ENCODE measurements around the gene HSP90AA1. TPM values are rescaled to one million over a fixed set of nuclear protein-coding genes. Genes with fewer than 3 reads are reported as not detected.
A peak's percentile ranks its signal among the peaks of the same experiment; 100 is the strongest.
"Not testable (repeated sequence)": the region's sequence is repeated elsewhere in the genome, so short reads cannot be mapped to it uniquely, and the experiment has no call there.

Gene HSP90AA1
- total and polyA plus RNA-seq, 12 donors = 315 to 612 (median 451) TPM

GRCh38 chr14:102120888-102121287 lies 34.0 kb upstream of the HSP90AA1 start:
- ATAC-seq = no peak
- no peak for DNase-seq
- TF ChIP-seq CTCF (IDR thresholded peaks at IDR 0.05) = no peak
- WGBS, 2 donors = 88 to 90% methylated on average over 1 of the region's 1 CpG
- Histone ChIP-seq H3K27ac (no peak overlapping the region), H3K36me3 (peaks cover 0 to 8% (median 0%) of the 10 kb centered on the region in 9 donors), H3K9me3 (peaks cover 0 to 5% (median 0%) of the 10 kb centered on the region in 11 donors), H3K4me1 (no peaks in the 10 kb centered on the region), H3K4me3 (no peak overlapping the region), H3K27me3 (no peaks in the 10 kb centered on the region)
- intact Hi-C loops (cut with DNase I) = loop anchor here in 1 of 10 donors (5.0 kb wide), 1 partner anchor 1719 kb away; no protein-coding TSS in a partner anchor

GRCh38 chr14:102117852-102118251 lies 31.0 kb upstream of the HSP90AA1 start:
- TF ChIP-seq CTCF (IDR thresholded peaks at IDR 0.05) = no peak
- no peak overlapping the region for H3K4me3 ChIP-seq
- WGBS, 2 donors = 97 to 99% methylated on average over 3 of the region's 3 CpGs
- no peaks in the 10 kb centered on the region for H3K27me3 ChIP-seq
- ATAC-seq (no peak), DNase-seq (no peak)
- peaks cover 0 to 8% (median 0%) of the 10 kb centered on the region in 9 donors for H3K36me3 ChIP-seq
- H3K4me1 ChIP-seq = no peaks in the 10 kb centered on the region
- H3K9me3 ChIP-seq = peaks cover 0 to 5% (median 0%) of the 10 kb centered on the region in 11 donors
- no peak overlapping the region for H3K27ac ChIP-seq
- intact Hi-C loops (cut with DNase I) = no loop called here

- H3K36me3 ChIP-seq = peaks cover 0 to 8% (median 0%) of the 10 kb centered on the region in 9 donors
- DNase-seq (no peak), ATAC-seq (peak in 1 of 8 donors; percentile 26)
- H3K4me3 ChIP-seq = no peak overlapping the region
- H3K9me3 ChIP-seq = peaks cover 0 to 5% (median 0%) of the 10 kb centered on the region in 11 donors
- intact Hi-C loops (cut with DNase I) = no loop called here
- 97 to 98% methylated on average over 13 of the region's 13 CpGs for WGBS, 2 donors
- no peak for TF ChIP-seq CTCF (IDR thresholded peaks at IDR 0.05)
- no peaks in the 10 kb centered on the region for H3K4me1 ChIP-seq
- no peaks in the 10 kb centered on the region for H3K27me3 ChIP-seq
- H3K27ac ChIP-seq = no peak overlapping the region
Observed at GRCh38 chr14:102116361-102117180, 29.7 kb upstream of the HSP90AA1 start.

GRCh38 chr14:102111101-102111500 lies 24.3 kb upstream of the HSP90AA1 start:
- H3K9me3 ChIP-seq = peaks cover 0 to 6% (median 0%) of the 10 kb centered on the region in 11 donors
- H3K27me3 ChIP-seq = no peaks in the 10 kb centered on the region
- ATAC-seq = no peak
- no peaks in the 10 kb centered on the region for H3K4me1 ChIP-seq
- intact Hi-C loops (cut with DNase I) = no loop called here
- no peak overlapping the region for H3K4me3 ChIP-seq
- no peak for DNase-seq
- no peaks in the 10 kb centered on the region for H3K36me3 ChIP-seq
- WGBS, 2 donors = 90 to 94% methylated on average over 3 of the region's 3 CpGs
- H3K27ac ChIP-seq = no peak overlapping the region
- TF ChIP-seq CTCF (IDR thresholded peaks at IDR 0.05) = no peak

- not testable (repeated sequence) for H3K36me3 ChIP-seq, H3K4me1 ChIP-seq, ATAC-seq, DNase-seq, H3K9me3 ChIP-seq, H3K27me3 ChIP-seq, H3K4me3 ChIP-seq, H3K27ac ChIP-seq
- intact Hi-C loops (cut with DNase I) = loop anchor here in 1 of 10 donors (10.0 kb wide), 1 partner anchor 405 kb away; no protein-coding TSS in a partner anchor
- WGBS, 2 donors = 89 to 94% methylated on average over 1 of the region's 1 CpG
Observed at GRCh38 chr14:102109332-102109731, 22.5 kb upstream of the HSP90AA1 start.

All from heart right ventricle (tissue), 16 donors.